Breast epithelium (tissue), 4 donors: ENCODE measurements around the gene NMRAL1. TPM values are rescaled to one million over a fixed set of nuclear protein-coding genes. Genes with fewer than 3 reads are reported as not detected.

ENCODE experiments used
- DNase-seq, 2 donors: peaks; one replicate each; pipeline ENCODE4 v3.0.0-alpha.2; 2019; ENCODE audit warnings: low spot score in 2 of 2
- H3K27ac ChIP-seq, 2 donors: fragments of 200-600 bp; sonication (generic) in 1 of 2; one replicate each; pipeline ENCODE4 v1.5.1; 2016 to 2019; ENCODE audit warnings: mild to moderate bottlenecking in 1 of 2
- H3K27me3 ChIP-seq, 2 donors: fragments of 200-600 bp; sonication (generic) in 1 of 2; one replicate each; pipeline versions ENCODE4 v1.5.1 to v1.6.0; 2017 to 2019; ENCODE audit warnings: control low read depth in 1 of 2, mild to moderate bottlenecking in 1 of 2
- H3K36me3 ChIP-seq: fragments of 200-600 bp; one replicate; pipeline ENCODE4 v1.5.1; 2019
- H3K4me1 ChIP-seq, 2 donors: fragments of 200-600 bp; sonication (generic); one replicate each; pipeline ENCODE4 v1.5.1; 2016 to 2019; ENCODE audit warnings: control low read depth in 1 of 2
- H3K4me3 ChIP-seq, 3 donors: fragments of 200-600 bp; sonication (generic); 1 replicate in 2 of 3; 2 replicates in 1 of 3; pipeline ENCODE4 v1.5.1; 2016 to 2019; ENCODE audit warnings: mild to moderate bottlenecking in 3 of 3, moderate library complexity in 2 of 3
- H3K9me3 ChIP-seq, 2 donors: fragments of 200-600 bp; sonication (generic) in 1 of 2; one replicate each; pipeline ENCODE4 v1.5.1; 2016 to 2019; ENCODE audit warnings: control low read depth in 1 of 2
- POLR2A ChIP-seq: fragments of 450-650 bp; IDR thresholded peaks from one replicate; pipeline ENCODE4 v1.6.1; 2016; ENCODE audit warnings: antibody characterized with exemption, mild to moderate bottlenecking, moderate library complexity
- POLR2AphosphoS5 ChIP-seq, 3 donors: sonication (generic); formaldehyde crosslinking; IDR thresholded peaks; one replicate each; pipeline ENCODE4 v1.6.1; 2017; ENCODE audit warnings: antibody characterized with exemption in 3 of 3
- intact Hi-C: fragments of 100-400 bp; cut with DNase I; formaldehyde crosslinking; loops from one replicate; pipeline ENCODE4 v1.15.1; 2023; ENCODE audit warnings: low total_unique reads
- total RNA-seq, 3 donors: library from RNA; depleted of rRNA; stranded (reverse); fragments of >200 nt; gene quantifications; one replicate each; pipeline ENCODE4 v1.1.0, GENCODE V29; 2016
- TF ChIP-seq, protein P1 (sequence below), 3 donors: fragments of 450-650 bp; IDR thresholded peaks; one replicate each; pipeline ENCODE4 v1.5.1; 2016 to 2017; ENCODE audit warnings: antibody characterized with exemption in 3 of 3, mild to moderate bottlenecking in 3 of 3, moderate library complexity in 3 of 3

Gene NMRAL1
- total RNA-seq, 3 donors from 2014 or later = 44.5 to 57.7 (median 51.5) TPM

- intact Hi-C loops = no loop called here
These were observed 31.1 kb upstream of the NMRAL1 start for GRCh38 chr16:4505356-4506147.

GRCh38 chr16:4501071-4501478 lies 26.6 kb upstream of the NMRAL1 start:
- TF ChIP-seq POLR2AphosphoS5 (IDR thresholded peaks at IDR 0.05) (no peak), POLR2A (no peak)
- TF ChIP-seq, protein P1, sequence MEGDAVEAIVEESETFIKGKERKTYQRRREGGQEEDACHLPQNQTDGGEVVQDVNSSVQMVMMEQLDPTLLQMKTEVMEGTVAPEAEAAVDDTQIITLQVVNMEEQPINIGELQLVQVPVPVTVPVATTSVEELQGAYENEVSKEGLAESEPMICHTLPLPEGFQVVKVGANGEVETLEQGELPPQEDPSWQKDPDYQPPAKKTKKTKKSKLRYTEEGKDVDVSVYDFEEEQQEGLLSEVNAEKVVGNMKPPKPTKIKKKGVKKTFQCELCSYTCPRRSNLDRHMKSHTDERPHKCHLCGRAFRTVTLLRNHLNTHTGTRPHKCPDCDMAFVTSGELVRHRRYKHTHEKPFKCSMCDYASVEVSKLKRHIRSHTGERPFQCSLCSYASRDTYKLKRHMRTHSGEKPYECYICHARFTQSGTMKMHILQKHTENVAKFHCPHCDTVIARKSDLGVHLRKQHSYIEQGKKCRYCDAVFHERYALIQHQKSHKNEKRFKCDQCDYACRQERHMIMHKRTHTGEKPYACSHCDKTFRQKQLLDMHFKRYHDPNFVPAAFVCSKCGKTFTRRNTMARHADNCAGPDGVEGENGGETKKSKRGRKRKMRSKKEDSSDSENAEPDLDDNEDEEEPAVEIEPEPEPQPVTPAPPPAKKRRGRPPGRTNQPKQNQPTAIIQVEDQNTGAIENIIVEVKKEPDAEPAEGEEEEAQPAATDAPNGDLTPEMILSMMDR (IDR thresholded peaks at IDR 0.05) = no peak
- no peak for DNase-seq
- intact Hi-C loops = no loop called here
- Histone ChIP-seq H3K4me3 (peak overlapping the region in 2 of 3 donors; percentile 17 to 36), H3K4me1 (peaks cover 0 to 5% of the 10 kb centered on the region in 2 donors), H3K27ac (peak overlapping the region; percentile 6 to 59), H3K36me3 (no peaks in the 10 kb centered on the region), H3K27me3 (no peaks in the 10 kb centered on the region), H3K9me3 (no peaks in the 10 kb centered on the region)

More at GRCh38 chr16:4505356-4506147, 31.1 kb upstream of the NMRAL1 start:
- Histone ChIP-seq H3K4me1 (no peaks in the 10 kb centered on the region), H3K27ac (no peak overlapping the region), H3K36me3 (peaks cover 7% of the 10 kb centered on the region), H3K9me3 (no peaks in the 10 kb centered on the region), H3K4me3 (no peak overlapping the region), H3K27me3 (no peaks in the 10 kb centered on the region)
- DNase-seq = peak in 1 of 2 donors; percentile 27
- TF ChIP-seq POLR2AphosphoS5 (IDR thresholded peaks at IDR 0.05) (no peak), POLR2A (no peak)
- TF ChIP-seq, protein P1 (IDR thresholded peaks at IDR 0.05) = no peak

GRCh38 chr16:4500272-4500671 lies 25.8 kb upstream of the NMRAL1 start:
- intact Hi-C loops = no loop called here

DNA sequence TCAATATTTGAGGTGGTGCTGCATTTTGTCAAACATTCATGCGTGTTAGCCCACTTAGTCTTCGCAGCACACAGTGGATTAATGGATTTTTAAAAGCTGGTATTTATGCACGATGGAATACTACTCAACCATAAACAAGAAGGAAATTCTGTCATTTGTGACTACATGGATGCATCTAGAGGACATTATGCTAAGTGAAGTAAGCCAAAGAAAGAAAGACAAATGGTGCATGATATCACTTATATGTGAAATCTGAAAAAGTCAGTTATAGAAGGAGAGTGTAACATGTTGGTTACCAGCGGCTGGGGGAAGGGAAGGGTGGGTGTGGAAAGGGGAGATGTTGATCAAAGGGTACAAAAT lies 24.8 kb upstream of the NMRAL1 start:
- Histone ChIP-seq H3K4me1 (peaks cover 0 to 5% of the 10 kb centered on the region in 2 donors), H3K36me3 (no peaks in the 10 kb centered on the region), H3K9me3 (no peaks in the 10 kb centered on the region), H3K27me3 (no peaks in the 10 kb centered on the region), H3K27ac (no peak overlapping the region), H3K4me3 (no peak overlapping the region)
- intact Hi-C loops = no loop called here
- no peak for DNase-seq
- TF ChIP-seq POLR2AphosphoS5 (IDR thresholded peaks at IDR 0.05) (no peak), POLR2A (no peak)
- TF ChIP-seq, protein P1 (IDR thresholded peaks at IDR 0.05) = no peak

More at GRCh38 chr16:4500272-4500671, 25.8 kb upstream of the NMRAL1 start:
- Histone ChIP-seq H3K9me3 (no peaks in the 10 kb centered on the region), H3K27me3 (no peaks in the 10 kb centered on the region), H3K27ac (peak overlapping the region; percentile 6 to 59), H3K4me1 (peaks cover 0 to 5% of the 10 kb centered on the region in 2 donors), H3K36me3 (no peaks in the 10 kb centered on the region), H3K4me3 (peak overlapping the region in 1 of 3 donors; percentile 36)
- no peak for DNase-seq
- TF ChIP-seq POLR2AphosphoS5 (IDR thresholded peaks at IDR 0.05) (no peak), POLR2A (no peak)
- TF ChIP-seq, protein P1 (IDR thresholded peaks at IDR 0.05) = no peak

DNA sequence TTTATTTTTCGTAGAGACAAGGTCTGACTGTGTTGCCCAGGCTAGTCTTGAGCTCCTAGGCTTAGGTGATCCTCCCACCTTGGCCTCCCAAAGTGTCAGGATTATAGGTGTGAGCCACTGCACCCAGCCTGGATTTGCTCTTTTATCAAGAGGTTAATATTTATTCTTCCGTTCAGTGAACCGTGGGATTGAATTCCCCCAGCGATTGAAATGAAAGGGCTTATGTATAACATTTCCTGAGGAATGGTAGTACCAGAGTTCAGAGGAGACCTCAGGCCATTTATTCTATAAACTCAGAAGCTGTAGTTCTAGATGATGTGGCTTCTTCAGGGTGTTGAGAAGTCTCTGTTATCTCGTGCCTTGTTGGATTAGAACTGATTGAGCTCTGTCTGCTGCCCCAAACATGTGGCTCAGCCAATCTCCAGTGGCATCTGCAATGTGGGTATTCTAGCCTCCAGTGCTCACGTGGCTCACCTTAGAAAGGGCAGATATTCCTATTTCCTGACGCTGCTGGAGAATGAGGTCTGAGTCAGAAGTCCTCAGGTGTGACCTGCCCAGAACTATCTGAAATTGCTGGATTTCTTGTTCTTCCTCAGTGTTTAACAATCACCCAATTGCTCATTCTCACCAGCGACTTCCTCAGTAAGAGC lies 24.2 kb upstream of the NMRAL1 start:
- H3K27ac ChIP-seq = no peak overlapping the region
- H3K9me3 ChIP-seq = no peaks in the 10 kb centered on the region
- intact Hi-C loops = no loop called here
- no peaks in the 10 kb centered on the region for H3K27me3 ChIP-seq
- DNase-seq = no peak
- H3K36me3 ChIP-seq = no peaks in the 10 kb centered on the region
- H3K4me3 ChIP-seq = no peak overlapping the region
- TF ChIP-seq, protein P1 (IDR thresholded peaks at IDR 0.05) = no peak
- TF ChIP-seq POLR2A (no peak), POLR2AphosphoS5 (IDR thresholded peaks at IDR 0.05) (no peak)
- peaks cover 0 to 5% of the 10 kb centered on the region in 2 donors for H3K4me1 ChIP-seq
